K562 (cell line): ENCODE results near the gene UNKL.

ENCODE experiments used
- CEBPZ ChIP-seq: fragments of 150-350 bp; IDR thresholded peaks from 2 replicates; pipeline ENCODE4 v1.6.1; 2014; ENCODE audit warnings: low read depth, mild to moderate bottlenecking, low read length, borderline replicate concordance
- CREM ChIP-seq: IDR thresholded peaks from 2 replicates; pipeline ENCODE4 v1.6.1; 2014; ENCODE audit warnings: antibody characterized with exemption, low read depth
- CTCF ChIP-seq, 3 experiments: IDR thresholded peaks in 2 of 3; conservative IDR thresholded peaks in 1 of 3; 2 replicates each; pipeline ENCODE4 v1.5.1; 2011 to 2012; ENCODE audit warnings: low read length in 3 of 3, mild to moderate bottlenecking in 3 of 3, control low read depth in 2 of 3, improper control_type of control experiment in 1 of 3, inconsistent platforms in 1 of 3, low read depth in 1 of 3, mixed read lengths in 1 of 3, moderate library complexity in 1 of 3; ENCODE audit not compliant: insufficient read depth in 2 of 3
- RREB1 ChIP-seq: fragments of 250-450 bp; sonication (Bioruptor Pico); IDR thresholded peaks from 2 replicates; pipeline ENCODE4 v1.4.0; 2020
- ZNF143 ChIP-seq: sonication (generic); formaldehyde crosslinking; IDR thresholded peaks from 2 replicates; pipeline ENCODE4 v1.9.0; 2022; ENCODE audit warnings: mild to moderate bottlenecking, missing genetic modification reagents

GRCh38 chr16:1443403-1443973 is 29.0 kb upstream of the UNKL start:
- TF ChIP-seq CREM = no peak
- TF ChIP-seq CEBPZ = no peak
- no peak for TF ChIP-seq CTCF (IDR thresholded peaks at IDR 0.05 in 2 of 3, conservative IDR thresholded peaks at IDR 0.05 in 1 of 3; ENCODE audit: insufficient read depth in 2 of 3, low read depth in 1 of 3, low read length in 3 of 3)
- TF ChIP-seq ZNF143 (CRISPR knock-in tag) = no peak
- no peak for TF ChIP-seq RREB1 (CRISPR knock-in tag)
